Glomerular visceral epithelial cell (primary cell): ENCODE results near the gene DBNL.
A peak's percentile ranks its signal among the peaks of the same experiment; 100 is the strongest.
"Not testable (repeated sequence)": the region's sequence is repeated elsewhere in the genome, so short reads cannot be mapped to it uniquely, and the experiment has no call there.

Experiments
- DNase-seq: peaks from one replicate; pipeline ENCODE4 v3.0.0-alpha.2; 2016; ENCODE audit errors: extremely low spot score

Gene DBNL

DNA sequence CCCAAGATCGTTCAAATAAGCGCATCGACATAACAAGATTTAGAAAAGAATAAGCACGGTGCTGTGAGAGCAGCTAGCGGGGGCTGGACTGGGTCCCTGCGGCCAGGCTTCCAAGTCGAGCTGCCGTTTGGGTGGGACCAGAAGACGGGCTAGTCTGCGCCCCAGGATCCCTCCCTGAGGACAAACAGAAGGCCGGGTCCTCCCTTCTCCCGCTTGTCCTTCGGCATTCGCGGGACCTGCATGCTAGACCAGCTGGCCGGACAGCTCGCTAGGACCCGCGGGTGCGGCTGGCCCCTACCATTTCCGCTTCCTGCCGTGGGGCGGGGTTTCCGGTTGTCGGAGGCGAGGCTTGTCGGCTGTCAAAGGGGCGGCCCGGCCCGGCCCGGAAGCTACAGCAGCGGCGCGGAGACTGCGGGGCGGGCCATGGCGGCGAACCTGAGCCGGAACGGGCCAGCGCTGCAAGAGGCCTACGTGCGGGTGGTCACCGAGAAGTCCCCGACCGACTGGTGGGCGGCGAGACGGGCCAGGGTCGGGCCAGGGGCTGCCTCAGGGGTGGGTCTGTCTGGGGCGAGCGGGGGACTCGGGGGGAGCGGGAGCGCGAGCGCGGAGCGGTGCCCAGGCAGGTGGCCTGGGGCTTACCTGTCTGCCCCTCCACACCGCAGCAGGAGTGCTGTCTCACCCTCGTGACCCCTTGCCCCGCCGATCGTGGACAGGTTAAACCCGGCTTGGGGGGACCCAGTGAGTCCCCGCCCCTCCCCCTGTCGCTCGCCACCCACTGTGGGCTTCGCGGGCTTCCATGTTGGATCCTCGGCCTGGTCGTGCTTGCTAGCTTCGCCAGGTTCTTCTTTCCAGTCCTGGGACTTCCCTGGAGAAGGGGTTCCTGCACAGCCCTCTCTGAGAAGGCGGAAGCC, at the start of gene DBNL:
DBNL (plus strand) TSS at position 388 of the 911 bp plus-strand sequence; CDS start at position 424, 36 bp downstream.
- peak; percentile 87 for DNase-seq

DNA sequence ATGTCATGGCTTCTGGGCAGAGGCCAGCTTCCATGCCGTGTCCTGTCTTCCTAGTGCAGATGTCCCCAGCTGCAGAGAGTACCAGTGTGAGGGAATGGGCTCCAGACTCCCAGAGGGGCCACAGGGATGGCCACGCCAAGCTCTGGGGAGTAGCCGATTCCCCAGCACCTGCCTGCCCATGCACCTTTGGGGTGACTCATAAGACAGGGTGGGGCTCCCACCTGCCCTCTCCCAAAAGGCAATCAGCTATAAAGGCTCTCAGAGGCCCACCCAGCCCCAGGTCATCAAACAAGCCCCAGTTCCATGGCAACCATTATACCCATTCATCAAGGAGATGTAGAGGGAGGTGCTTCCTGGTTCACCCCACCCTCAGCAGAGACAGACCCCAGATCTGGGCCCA, 47.0 kb upstream of the DBNL start, which contains the start of gene SPDYE1:
SPDYE1 (plus strand) TSS at position 366 of the 400 bp plus-strand sequence. CDS start 2,053 bp downstream, outside the sequence.
- not testable (repeated sequence) for DNase-seq

DNA sequence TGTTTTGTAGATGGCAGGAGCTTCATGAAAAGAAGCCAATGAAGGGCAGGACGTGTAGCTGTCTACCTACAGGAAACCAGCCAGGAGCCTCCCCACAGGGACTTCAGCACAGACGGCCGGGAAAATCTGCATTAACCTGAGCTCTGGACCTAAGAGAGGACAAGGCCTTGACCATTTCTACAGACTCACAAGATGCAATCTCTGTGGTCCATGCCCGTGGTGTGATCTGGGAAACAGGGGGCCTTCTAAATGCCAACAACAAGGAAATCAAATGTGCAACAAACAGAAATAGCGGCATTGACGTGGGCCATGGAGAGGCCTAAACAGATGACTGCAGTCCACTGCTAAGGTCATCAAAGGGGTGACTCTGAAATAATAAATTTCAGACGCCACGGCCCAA, 32.4 kb upstream of the DBNL start:
- not testable (repeated sequence) for DNase-seq

DNA sequence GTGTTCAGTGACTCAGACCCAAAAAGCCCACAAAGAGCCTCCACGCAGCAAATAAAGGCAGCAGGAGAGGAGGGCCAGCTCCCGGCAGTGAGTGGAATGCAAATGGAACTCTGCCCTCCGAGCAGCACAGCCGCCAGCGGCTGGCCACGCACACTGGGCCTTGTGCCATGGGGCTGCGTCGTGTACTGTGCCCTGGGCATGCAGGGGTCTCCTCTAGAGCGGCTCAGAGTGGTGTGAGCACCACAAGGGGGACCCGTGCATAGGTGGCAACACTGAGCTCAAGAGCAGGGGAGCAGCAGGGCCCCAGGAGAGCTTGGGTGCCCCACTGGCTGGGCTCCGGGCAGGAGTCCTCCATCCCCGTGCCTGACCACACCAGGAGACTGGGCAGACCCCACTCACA, 29.4 kb upstream of the DBNL start:
- DNase-seq, result not testable (repeated sequence)

DNA sequence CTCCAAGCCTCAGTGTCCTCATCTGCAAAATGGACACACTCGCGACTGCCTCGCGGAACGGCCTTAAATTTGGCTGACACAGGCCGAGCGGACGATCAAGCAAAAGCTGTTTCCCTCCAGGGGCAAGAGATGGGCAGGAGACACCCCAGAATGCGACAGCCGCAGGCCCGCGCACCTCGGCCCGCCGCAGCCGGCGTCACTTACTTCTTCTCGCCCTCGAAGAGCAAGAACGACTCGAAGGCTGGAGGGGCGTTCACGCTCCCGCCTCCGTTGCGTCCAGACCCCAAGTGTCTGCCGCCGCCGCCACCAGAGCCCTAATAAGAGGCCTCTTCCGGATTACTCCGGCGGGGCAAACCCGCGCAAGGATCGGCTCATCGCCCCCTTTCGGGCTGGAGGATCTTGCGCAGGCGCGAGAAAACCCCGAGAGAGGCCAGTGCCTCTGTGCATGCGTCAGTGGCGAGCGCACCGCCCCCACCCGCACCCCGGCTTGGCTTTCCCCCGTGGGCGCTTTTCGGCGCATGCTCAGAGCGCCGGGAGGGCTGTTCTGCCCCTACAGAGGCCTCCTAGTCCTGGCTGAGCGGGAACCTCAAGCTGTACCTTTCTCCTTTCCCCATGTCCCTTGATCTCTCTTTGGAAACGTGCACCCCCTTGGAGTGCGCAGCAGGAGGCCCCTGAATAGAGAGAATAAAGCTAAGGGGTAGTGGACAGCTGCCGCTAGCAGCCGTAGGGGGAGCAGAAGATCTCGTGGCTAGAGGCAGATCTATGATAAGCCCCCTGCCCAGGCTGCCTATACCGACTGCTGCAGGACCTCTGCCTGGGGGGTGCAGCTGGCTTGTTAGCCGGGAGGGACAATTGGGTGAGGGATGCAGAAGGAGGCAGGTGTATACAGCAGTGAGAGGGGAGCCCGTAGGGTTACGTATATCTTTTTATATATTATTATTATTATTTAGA, 25.4 kb upstream of the DBNL start:
- DNase-seq, result peak; percentile 96

DNA sequence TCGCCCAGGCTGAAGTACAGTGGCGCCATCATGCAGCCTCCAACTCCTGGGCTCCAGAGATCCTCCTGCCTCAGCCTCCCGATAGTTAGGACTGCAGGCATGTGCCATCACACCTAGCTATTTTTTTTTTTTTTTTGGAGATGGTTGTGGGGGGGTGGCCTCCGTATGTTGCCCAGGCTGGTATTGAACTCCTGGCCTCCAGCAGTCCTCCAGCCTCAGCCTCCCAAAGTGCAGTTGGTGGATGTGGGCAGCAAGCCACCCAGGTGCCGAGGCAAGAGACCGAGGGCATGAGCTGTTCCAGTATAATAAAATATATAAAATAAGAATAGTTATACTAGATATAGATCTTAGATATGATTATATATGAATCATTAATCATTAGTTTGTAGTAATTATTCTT, 24.7 kb upstream of the DBNL start:
- not testable (repeated sequence) for DNase-seq

DNA sequence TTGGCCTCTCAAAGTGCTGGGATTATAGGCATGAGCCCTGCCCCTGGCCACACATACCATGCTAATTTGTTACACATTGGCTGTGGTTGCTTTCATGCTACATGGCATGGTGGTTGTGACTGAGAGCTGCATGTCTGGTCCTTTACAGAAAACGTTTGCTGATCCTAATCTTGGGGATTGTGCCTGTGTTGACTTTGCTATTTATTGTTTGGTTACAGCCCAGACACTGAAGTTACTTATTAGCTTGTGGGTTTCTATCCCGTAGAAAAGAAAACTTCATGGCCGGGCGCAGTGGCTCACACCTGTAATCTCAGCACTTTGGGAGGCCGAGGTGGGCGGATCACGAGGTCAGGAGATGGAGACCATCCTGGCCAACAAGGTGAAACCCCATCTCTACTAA, 22.4 kb upstream of the DBNL start:
- DNase-seq, result not testable (repeated sequence)

DNA sequence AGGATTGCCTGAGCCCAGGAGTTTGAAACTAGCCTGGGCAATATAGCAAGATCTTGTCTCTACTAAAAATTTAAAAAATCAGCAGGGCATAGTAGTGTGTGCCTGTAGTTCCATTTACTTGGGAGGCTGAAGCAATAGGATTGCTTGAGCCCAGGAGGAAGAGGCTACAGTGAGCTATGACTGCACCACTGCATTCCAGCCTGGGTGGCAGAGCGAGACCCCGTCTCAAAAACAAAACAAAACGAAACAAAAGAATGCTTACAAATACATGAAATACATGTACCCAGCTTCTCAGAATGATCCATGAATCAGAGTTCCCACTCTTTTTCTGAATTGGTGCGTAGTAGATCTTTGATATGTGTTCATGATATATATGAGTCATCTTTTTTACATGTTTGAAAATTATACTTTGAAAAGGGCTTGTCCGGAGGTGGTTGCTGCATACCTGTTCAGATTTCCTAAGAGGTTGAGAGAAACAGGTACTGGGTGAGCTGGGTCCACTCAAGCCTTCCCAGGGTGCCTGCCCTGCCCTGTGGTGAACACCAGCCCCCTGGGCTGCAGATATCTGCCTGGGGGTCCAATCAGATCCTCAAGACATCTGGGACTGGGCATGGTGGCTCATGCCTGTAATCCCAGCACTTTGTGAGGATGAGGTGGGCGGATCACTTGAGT, 21.6 kb upstream of the DBNL start:
- not testable (repeated sequence) for DNase-seq

DNA sequence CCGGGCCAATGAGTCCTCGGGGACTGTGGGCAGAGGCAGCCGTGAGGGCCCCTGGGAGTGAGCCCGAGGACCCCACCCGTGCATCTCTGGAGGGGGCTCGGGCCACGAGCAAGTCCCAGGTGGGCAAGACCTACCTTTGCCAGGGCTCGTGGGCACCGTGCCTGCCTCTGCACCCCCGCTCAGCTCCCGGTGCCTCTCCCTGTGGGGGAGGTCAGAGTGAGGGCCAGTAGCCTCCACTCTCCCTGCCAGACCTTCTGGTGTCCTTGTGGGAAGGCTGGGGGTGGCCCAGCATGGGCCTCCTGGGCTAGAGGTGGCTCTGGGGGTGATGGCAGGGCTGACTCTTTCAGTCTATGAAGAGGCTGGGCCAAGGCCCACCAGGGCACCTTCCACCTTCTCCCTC, 15.1 kb upstream of the DBNL start:
- not testable (repeated sequence) for DNase-seq

DNA sequence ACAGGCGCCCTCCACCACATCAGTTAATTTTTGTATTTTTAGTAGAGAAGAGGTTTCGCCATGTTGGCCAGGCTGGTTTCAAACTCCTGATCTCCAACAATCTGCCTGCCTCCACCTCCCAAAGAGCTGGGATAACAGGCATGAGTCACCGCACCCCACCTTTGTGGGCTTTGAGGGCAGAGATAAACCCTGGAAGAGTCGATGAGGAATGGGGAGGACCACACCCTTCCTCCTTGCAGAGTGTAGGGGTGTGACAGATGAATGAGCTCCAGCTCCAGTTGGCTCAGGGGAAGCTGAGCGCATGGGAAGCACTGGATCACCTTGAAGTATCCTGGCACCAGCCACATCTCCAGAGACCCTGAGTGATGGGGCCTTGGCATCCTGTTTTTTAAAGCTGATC, 14.5 kb upstream of the DBNL start:
- DNase-seq, result not testable (repeated sequence)

DNA sequence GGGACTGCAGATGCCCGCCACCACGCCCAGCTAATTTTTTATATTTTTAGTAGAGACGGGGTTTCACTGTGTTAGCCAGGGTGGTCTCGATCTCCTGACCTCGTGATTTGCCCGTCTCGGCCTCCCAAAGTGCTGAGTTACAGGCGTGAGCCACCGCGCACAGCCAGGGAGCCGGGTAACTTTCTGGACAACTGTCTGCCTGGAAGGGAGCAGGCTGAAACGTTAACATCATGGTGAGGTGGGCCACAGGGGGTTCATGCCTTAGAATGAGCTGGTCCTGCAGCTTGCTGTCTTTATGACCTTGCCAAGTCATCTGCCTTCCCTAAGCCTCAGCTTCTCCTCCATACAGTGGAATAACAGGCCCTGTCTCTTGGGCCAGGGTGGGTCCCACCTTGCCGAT, 13.2 kb upstream of the DBNL start:
- DNase-seq, result not testable (repeated sequence)

DNA sequence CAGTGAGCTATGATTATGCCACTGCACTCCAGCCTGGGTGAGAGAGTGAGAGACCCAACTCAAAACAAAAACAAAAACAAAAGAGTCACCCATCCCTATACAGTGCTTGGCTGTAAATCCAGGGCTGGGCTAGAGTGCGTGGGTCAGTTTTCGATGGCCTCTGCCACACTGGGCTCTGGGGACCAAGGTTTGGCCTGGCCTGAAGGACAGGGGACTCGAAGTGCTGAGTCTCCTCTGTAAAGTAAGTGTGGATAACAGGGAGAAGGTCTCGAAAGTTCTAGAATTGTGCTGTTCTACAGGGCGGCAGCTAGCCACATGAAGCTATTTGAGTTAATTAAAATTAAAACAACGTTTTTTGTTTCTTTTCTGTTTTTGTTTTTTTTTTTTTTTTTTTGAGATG, 12.5 kb upstream of the DBNL start:
- DNase-seq, result not testable (repeated sequence)

DNA sequence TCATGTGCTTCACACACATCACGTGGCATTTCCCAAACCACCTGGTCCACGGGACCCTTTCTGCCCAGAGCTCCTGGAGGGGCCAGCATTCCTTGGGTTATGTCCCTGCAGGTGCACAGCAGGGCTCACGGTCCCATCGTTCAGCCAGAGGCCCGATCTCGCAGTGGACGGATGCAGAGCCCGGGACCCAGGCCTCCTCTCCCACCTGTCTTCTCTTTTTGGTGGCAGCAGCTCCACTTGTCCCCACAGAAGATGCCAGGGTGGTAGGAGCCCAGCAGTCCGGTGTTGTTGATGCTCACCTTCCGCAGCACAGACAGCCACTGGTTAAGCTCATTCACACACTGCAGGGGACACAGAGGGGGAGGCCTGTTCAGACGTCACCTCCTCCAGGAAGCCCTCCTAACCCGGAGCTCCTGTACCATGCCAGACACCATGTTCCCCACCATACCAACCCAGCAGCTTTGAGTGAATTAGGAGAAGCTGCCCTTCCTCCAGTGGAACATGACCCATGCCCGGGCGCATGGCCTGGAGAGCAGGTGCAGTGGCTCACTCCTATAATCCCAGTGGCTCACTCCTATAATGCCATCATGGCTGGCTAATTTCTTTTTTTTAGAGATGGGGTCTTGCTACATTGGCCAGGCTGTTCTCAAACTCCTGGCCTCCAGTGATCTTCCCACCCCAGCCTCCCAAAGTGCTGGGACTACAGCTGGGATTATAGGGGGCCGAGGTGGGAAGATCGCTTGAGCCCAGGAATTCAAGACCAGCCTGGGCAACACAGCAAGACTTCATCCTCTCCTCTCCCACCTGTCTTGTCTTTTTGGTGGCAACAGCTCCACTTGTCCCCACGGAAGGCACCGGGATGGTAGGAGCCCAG, 10.3 kb upstream of the DBNL start:
- DNase-seq, result not testable (repeated sequence)

DNA sequence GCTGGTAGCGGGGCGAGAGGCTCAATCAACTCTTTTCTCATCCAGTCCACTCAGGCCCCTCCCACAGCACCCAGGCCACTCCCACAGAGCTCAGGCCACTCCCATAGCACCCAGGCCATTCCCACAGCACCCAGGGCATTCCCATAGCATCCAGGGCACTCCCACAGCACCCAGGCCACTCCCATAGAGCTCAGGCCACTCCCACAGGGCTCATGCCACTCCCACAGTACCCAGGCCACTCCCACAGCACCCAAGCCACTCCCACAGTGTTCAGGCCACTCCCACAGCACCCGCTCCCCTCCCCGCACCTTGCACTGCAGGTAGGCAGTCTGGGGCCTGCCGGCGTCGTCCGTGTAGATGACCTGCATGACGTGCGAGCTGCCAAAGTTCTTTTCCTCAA, 8.1 kb upstream of the DBNL start:
- not testable (repeated sequence) for DNase-seq

DNA sequence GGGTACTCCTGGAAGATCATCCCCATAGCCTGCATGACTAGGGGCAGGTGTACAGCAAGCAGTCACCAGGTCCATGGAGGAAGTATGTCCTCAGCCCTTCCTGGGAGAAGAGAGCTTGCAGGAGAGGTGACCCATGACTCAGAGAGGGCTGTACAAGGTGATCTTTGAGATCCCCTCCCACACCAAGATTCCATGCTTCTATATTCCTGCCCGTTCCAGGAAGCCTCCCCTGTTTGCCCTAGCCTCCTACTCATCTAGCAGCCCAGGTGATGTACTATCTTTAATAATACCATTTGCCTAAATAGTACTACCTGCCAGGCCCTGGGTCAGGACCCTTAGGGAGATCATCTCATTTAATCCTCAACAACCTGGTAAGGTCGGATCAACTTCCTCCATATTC, 6.6 kb upstream of the DBNL start:
- DNase-seq, result not testable (repeated sequence)

DNA sequence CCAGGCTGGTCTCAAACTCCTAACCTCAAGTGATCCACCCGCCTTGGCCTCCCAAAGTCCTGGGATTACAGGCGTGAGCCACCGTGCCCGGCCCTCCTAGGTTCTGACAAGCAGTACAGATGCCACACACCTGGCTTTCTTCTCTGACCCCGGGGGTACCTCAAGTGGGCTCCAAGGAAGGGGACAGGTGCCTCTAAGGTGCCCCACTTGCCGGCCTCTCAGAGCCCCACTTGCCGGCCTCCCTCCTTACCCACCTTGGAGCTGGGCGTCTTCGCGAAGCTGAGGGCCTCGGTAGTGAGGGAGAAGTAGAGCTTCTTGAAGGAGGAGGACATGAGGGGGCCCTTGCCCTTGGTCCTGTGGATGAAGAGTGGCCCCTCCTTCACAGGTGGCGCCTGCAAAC, 5.9 kb upstream of the DBNL start:
- not testable (repeated sequence) for DNase-seq

DNA sequence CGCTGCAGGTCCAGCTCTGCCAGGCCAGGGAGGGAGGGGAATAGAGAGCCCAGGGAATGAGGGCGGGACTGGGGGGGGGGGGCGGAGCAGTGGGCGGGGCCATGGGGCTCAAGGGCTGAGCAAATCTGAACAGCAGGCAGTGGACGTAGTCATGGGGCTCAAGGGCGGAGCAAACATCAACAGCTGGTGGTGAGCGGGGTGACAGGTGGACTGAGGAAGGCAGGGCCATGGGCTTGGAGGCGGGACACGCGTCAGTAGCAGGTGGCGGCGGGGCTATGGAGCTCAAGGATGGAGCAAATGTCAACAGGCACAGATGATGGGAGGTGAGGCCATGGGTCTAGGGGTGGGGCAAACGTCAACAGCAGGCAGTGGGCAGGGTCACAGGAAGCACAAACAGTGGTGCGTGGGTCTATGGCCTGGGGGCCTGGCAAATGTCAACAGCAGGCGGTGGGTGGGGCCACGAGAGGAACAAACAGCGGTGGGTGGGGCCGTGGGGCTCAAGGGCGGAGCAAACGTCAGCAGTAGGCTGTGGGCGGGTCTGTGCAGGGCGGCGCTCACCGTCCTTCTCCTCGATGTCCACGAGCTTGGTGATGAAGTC, 5.4 kb upstream of the DBNL start:
- DNase-seq, result not testable (repeated sequence)

DNA sequence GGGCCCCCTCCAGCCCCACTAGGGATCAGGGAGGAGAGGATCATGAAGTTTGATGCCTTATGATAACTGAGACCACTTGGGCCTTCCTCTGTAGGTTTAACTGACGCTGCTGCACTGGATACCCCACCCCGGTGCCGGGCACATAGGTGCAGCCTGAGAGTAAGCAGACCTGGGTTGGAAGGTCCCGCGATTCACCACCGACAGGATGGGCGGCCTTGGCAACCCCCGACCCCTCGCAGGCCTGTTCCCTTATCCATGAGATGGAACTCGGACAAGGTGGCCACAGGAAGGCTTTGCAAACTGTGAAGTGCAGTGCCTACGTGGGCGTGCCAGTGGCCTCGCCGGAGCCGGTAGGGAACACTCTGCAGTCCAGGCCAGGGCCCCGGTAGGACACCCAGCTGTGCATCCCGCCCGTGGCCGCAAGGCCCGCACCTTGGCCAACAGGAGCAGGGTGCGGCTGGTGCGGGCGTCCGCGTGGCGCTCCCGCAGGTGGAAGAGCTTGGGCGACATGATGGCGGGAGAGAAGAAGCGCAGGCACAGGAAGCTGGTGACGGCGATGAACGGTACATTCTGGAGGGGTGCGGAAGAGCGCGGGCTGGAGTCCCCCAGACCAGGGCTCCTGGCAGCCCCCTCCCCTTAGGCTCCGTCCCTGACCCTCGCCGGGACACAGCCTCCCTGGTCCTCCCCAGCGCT, 4.6 kb upstream of the DBNL start:
- not testable (repeated sequence) for DNase-seq

DNA sequence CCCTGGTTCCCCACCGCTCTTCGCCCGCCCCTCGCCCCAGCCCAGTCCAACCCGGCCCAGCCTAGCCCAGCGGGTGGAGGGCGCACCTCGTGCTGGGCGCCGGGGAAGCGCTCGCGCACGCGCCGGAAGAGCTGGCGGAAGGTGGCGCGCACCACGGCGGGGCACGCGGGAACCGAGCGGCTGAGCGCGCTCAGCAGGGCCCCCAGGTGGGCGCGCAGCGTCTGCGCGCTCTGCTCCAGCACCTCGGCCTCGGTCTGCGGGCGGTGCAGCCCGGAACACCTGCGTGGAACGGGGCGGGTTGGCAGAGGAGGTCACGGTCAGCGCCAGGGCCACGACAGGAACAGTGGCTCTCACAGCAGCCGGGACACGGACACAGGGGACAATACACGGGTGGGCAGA, 4.0 kb upstream of the DBNL start:
- DNase-seq, result not testable (repeated sequence)

DNA sequence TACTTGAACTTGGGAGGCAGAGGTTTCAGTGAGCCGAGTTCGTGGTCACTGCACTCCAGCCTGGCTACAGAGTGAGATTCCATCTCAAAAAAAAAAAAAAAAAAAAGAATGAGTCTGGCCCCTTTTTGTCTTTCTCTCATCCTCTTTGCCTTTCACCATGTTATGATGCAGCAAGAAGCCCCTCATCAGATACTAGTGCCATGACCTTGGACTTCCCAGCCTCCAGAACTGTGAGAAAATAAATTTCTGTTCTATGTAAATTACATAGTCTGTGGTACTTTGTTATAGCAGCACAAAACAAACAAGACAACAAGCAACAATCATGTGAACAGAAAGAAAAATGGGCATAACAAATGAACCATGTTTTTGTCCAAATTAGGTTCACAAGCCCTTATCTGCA, 2.3 kb upstream of the DBNL start:
- DNase-seq, result no peak
